Ishikawa (cell line): ENCODE measurements around the gene SERPINA6.

Source experiments
- CEBPB ChIP-seq: IDR thresholded peaks from 2 replicates; pipeline ENCODE4 v1.6.1; 2012
- CREB1 ChIP-seq: IDR thresholded peaks from 2 replicates; pipeline ENCODE4 v1.6.1; 2012; ENCODE audit warnings: low read depth
- EGR1 ChIP-seq: IDR thresholded peaks from 2 replicates; pipeline ENCODE4 v1.6.1; 2012
- EP300 ChIP-seq: IDR thresholded peaks from 2 replicates; pipeline ENCODE4 v1.6.1; 2012; ENCODE audit warnings: borderline replicate concordance
- FOXM1 ChIP-seq: IDR thresholded peaks from 2 replicates; pipeline ENCODE4 v1.6.1; 2012; ENCODE audit warnings: low read depth, borderline replicate concordance
- MAX ChIP-seq: IDR thresholded peaks from 2 replicates; pipeline ENCODE4 v1.6.1; 2012
- NFIC ChIP-seq: IDR thresholded peaks from 2 replicates; pipeline ENCODE4 v1.6.1; 2012
- RAD21 ChIP-seq: IDR thresholded peaks from 2 replicates; pipeline ENCODE4 v1.6.1; 2012; ENCODE audit warnings: low read depth
- REST ChIP-seq: IDR thresholded peaks from 2 replicates; pipeline ENCODE4 v1.6.1; 2012; ENCODE audit warnings: low read depth, mild to moderate bottlenecking
- TAF1 ChIP-seq: IDR thresholded peaks from 2 replicates; pipeline ENCODE4 v1.6.1; 2012; ENCODE audit warnings: low read depth, mild to moderate bottlenecking
- TCF12 ChIP-seq: IDR thresholded peaks from 2 replicates; pipeline ENCODE4 v1.6.1; 2012; ENCODE audit warnings: low read depth
- TEAD4 ChIP-seq: IDR thresholded peaks from 2 replicates; pipeline ENCODE4 v1.6.1; 2012
- YY1 ChIP-seq: IDR thresholded peaks from 2 replicates; pipeline ENCODE4 v1.6.1; 2012; ENCODE audit warnings: low read depth
- ZBTB7A ChIP-seq: IDR thresholded peaks from 2 replicates; pipeline ENCODE4 v1.6.1; 2012; ENCODE audit warnings: low read depth
- TF ChIP-seq, protein P1 (sequence below): IDR thresholded peaks from 2 replicates; pipeline ENCODE4 v1.6.1; 2012

Gene SERPINA6

GRCh38 chr14:94364037-94364436 lies 40.9 kb upstream of the SERPINA6 start:
- no peak for TF ChIP-seq EGR1
- no peak for TF ChIP-seq CEBPB
- no peak for TF ChIP-seq TEAD4
- TF ChIP-seq EP300, result no peak
- no peak for TF ChIP-seq TAF1
- TF ChIP-seq, protein P1, sequence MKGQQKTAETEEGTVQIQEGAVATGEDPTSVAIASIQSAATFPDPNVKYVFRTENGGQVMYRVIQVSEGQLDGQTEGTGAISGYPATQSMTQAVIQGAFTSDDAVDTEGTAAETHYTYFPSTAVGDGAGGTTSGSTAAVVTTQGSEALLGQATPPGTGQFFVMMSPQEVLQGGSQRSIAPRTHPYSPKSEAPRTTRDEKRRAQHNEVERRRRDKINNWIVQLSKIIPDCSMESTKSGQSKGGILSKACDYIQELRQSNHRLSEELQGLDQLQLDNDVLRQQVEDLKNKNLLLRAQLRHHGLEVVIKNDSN, result no peak
- TF ChIP-seq NFIC, result no peak
- no peak for TF ChIP-seq REST

DNA sequence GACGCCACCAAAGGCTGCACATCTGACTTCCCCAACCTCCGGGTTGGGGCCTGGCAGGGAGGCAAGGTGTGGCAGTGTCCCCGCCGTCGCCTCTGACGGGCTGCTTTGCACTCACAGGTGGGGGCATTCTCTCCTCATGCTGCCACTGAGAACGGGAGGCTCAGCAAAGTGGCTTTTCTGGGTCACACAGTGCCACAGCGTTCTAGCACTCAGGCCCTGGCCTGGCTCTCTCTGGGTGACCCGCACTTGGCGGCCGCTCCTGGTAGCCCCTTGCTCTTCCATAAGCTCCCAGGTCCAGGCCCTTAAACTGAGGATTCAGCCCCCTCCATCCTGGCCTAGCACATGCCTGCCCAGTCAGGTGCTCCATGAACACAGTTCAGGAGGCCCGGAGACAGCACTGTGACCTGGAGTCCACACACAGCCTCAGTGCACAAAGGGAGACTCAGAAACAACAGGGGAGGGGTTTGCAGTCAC lies 40.1 kb upstream of the SERPINA6 start:
- no peak for TF ChIP-seq TCF12
- TF ChIP-seq NFIC, result no peak
- no peak for TF ChIP-seq FOXM1
- TF ChIP-seq, protein P1, result no peak
- TF ChIP-seq MAX, result no peak
- no peak for TF ChIP-seq REST
- TF ChIP-seq TEAD4, result no peak
- TF ChIP-seq ZBTB7A, result no peak
- TF ChIP-seq RAD21, result no peak
- no peak for TF ChIP-seq TAF1
- no peak for TF ChIP-seq EP300
- no peak for TF ChIP-seq YY1
- TF ChIP-seq EGR1, result no peak
- TF ChIP-seq CREB1, result no peak

DNA sequence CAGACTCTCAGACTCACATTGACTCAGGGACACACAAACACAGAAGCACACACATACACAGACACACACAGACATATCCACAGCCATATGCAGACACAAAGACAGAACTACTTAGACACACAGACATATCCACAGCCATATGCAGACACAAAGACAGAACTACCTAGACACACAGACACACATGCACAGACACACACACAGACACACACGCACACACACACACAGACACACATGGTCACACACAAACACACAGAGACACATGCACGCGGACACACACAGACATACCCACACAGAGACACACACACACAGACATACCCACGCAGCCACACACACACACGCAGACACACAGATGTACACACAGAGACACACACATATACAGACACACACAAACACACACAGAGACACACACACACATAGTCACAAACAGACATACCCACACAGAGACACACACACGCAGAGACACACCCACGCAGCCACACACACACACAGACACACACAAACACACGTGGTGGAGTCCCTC lies 39.5 kb upstream of the SERPINA6 start:
- TF ChIP-seq EGR1 (no peak), REST (no peak), CEBPB (no peak), TEAD4 (no peak), TCF12 (no peak), MAX (no peak), FOXM1 (no peak), RAD21 (no peak), CREB1 (no peak), NFIC (no peak), YY1 (no peak), EP300 (no peak), TAF1 (no peak), ZBTB7A (no peak)
- TF ChIP-seq, protein P1, result no peak

DNA sequence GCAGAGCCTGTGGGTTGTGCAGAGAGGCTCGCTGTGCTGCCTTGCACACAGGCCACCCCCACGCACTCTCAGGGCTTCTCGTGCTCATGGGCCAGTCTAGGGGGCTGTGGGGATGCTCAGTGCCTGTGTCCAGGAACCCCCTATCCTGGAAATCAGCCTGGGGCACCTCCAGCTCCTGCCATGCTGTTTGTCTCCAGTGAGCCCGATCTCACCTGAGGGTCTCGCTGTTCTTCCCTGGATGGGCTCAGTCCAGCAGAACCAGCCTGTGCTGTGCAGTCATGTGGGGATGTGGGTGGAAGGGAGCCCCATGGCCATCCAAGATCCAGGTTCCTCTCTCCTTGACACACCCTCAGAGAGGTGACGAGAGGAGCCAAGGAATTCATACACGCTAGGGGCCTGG lies 38.5 kb upstream of the SERPINA6 start:
- TF ChIP-seq EGR1 (no peak), CREB1 (no peak), TCF12 (no peak), NFIC (no peak), ZBTB7A (no peak), CEBPB (no peak), TEAD4 (no peak), MAX (no peak), REST (no peak), YY1 (no peak), TAF1 (no peak)
